Fibroblast of lung (primary cell): ENCODE data around the gene LDB1. TPM values are rescaled to one million over a fixed set of nuclear protein-coding genes. Genes with fewer than 3 reads are reported as not detected.

Experiments
- DNase-seq, 2 donors: peaks; one replicate each; pipeline versions ENCODE4 v3.0.0 to v3.0.0-alpha.2; 2010; ENCODE audit warnings: low read depth in 2 of 2
- H2AFZ ChIP-seq: 2 replicates; pipeline ENCODE4 v1.5.1; 2012; ENCODE audit warnings: low read length, control low read depth, inconsistent platforms
- H3K27ac ChIP-seq: 2 replicates; pipeline ENCODE4 v1.5.1; 2011; ENCODE audit warnings: low read length, control low read depth; ENCODE audit not compliant: insufficient read depth
- H3K27me3 ChIP-seq: 2 replicates; pipeline ENCODE4 v1.5.1; 2011; ENCODE audit warnings: mild to moderate bottlenecking, low read length; ENCODE audit not compliant: control insufficient read depth, insufficient read depth
- H3K36me3 ChIP-seq: 2 replicates; pipeline ENCODE4 v1.5.1; 2011; ENCODE audit warnings: low read length; ENCODE audit not compliant: control insufficient read depth, insufficient read depth
- H3K4me1 ChIP-seq: 2 replicates; pipeline ENCODE4 v1.5.1; 2011; ENCODE audit warnings: low read length; ENCODE audit not compliant: control insufficient read depth, insufficient read depth; ENCODE audit errors: extremely low read depth
- H3K4me2 ChIP-seq: 2 replicates; pipeline ENCODE4 v1.5.1; 2011; ENCODE audit warnings: low read length, control low read depth; ENCODE audit not compliant: insufficient read depth; ENCODE audit errors: extremely low read depth
- H3K4me3 ChIP-seq, 4 experiments: fragments of 200-600 bp in 1 of 4; sonication (generic) in 1 of 4; replicated peaks in 1 of 4; 2 replicates each; pipeline ENCODE4 v1.5.1; 2011 to 2016; ENCODE audit warnings: low read length in 4 of 4, low read depth in 3 of 4, mild to moderate bottlenecking in 3 of 4, control low read depth in 2 of 4, inconsistent platforms in 1 of 4, mixed read lengths in 1 of 4; ENCODE audit not compliant: insufficient read depth in 1 of 4; ENCODE audit errors: control extremely low read depth in 1 of 4
- H3K79me2 ChIP-seq: 2 replicates; pipeline ENCODE4 v1.5.1; 2012; ENCODE audit warnings: mild to moderate bottlenecking, low read length, inconsistent platforms; ENCODE audit not compliant: control insufficient read depth, insufficient read depth
- H3K9ac ChIP-seq: 2 replicates; pipeline ENCODE4 v1.5.1; 2011; ENCODE audit warnings: mild to moderate bottlenecking, low read length, control low read depth; ENCODE audit not compliant: insufficient read depth
- H3K9me3 ChIP-seq: 2 replicates; pipeline ENCODE4 v1.5.1; 2012; ENCODE audit warnings: low read depth, low read length; ENCODE audit not compliant: control insufficient read depth, insufficient read depth
- H4K20me1 ChIP-seq: 2 replicates; pipeline ENCODE4 v1.5.1; 2011; ENCODE audit warnings: low read length; ENCODE audit not compliant: control insufficient read depth, insufficient read depth; ENCODE audit errors: extremely low read depth
- CTCF ChIP-seq, 2 donors: IDR thresholded peaks in 1 of 2; conservative IDR thresholded peaks in 1 of 2; 1 replicate in 1 of 2; 2 replicates in 1 of 2; pipeline ENCODE4 v1.5.1; 2011 to 2012; ENCODE audit warnings: low read length in 2 of 2, control low read depth in 1 of 2, inconsistent platforms in 1 of 2, low read depth in 1 of 2, mild to moderate bottlenecking in 1 of 2
- EZH2 ChIP-seq: IDR thresholded peaks from 2 replicates; pipeline ENCODE4 v1.5.1; 2012; ENCODE audit warnings: low read length, control low read depth, mild to moderate bottlenecking; ENCODE audit errors: missing control alignments
- polyA plus RNA-seq, 2 donors: library from polyadenylated mRNA; depleted of rRNA in 1 of 2; stranded (reverse) in 1 of 2; unstranded in 1 of 2; fragments of >200 nt; gene quantifications; 2 replicates each; pipeline ENCODE4 v1.2.1, GENCODE V29; 2011 to 2012; ENCODE audit warnings: missing spikeins in 1 of 2
- total RNA-seq: library from RNA; depleted of rRNA; stranded (reverse); fragments of >200 nt; gene quantifications from 2 replicates; pipeline ENCODE4 v1.2.1, GENCODE V29; 2014

The LDB1 gene
- total and polyA plus RNA-seq, 2 donors (not counting 1 experiment from before 2014, with no cell fraction given) = 45.1 to 50.6 TPM

GRCh38 chr10:102106998-102107397, 13.2 kb downstream of the LDB1 start:
- Histone ChIP-seq H2AFZ (no peak overlapping the region), H3K9ac (no peak overlapping the region), H3K27me3 (no peaks in the 10 kb centered on the region), H3K27ac (no peak overlapping the region), H3K79me2 (peaks cover 10% of the 10 kb centered on the region), H4K20me1 (no peaks in the 10 kb centered on the region), H3K9me3 (no peaks in the 10 kb centered on the region), H3K36me3 (peaks cover 39% of the 10 kb centered on the region), H3K4me1 (no peaks in the 10 kb centered on the region), H3K4me3 (no peak overlapping the region), H3K4me2 (no peak overlapping the region)
- no peak for TF ChIP-seq CTCF (conservative IDR thresholded peaks at IDR 0.05 in 1 of 2, IDR thresholded peaks at IDR 0.05 in 1 of 2; ENCODE audit: low read depth in 1 of 2, low read length in 2 of 2)
- TF ChIP-seq EZH2 = no peak
- no peak for DNase-seq

DNA sequence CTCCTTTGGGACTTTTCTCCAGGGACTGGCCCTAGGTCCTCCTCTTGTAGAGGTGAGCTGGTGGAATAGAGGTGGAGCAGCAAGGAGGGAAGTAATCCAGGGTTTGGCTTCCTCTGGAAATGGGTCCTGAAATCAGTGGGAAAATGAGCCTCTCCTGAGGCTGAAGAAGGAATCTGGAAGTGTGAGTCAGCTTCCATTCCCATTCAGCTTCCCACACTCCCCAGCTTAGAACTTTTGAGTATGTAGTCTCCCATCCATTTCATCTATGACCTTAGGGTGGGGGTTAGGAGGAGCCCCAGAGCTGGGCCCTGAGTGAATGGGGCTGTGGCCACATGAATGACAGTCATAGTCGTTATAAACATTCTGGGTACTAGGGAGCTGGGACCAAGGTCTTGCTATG, 17.7 kb downstream of the LDB1 start:
- no peaks in the 10 kb centered on the region for H3K9me3 ChIP-seq
- no peak overlapping the region for H2AFZ ChIP-seq
- H3K9ac ChIP-seq = no peak overlapping the region
- no peaks in the 10 kb centered on the region for H3K4me1 ChIP-seq
- H3K27ac ChIP-seq = no peak overlapping the region
- no peak overlapping the region for H3K4me3 ChIP-seq
- DNase-seq = no peak
- peaks cover 8% of the 10 kb centered on the region for H3K36me3 ChIP-seq
- TF ChIP-seq EZH2 (no peak), CTCF (conservative IDR thresholded peaks at IDR 0.05 in 1 of 2, IDR thresholded peaks at IDR 0.05 in 1 of 2; ENCODE audit: low read depth in 1 of 2, low read length in 2 of 2) (no peak)
- H3K27me3 ChIP-seq = no peaks in the 10 kb centered on the region
- no peaks in the 10 kb centered on the region for H3K79me2 ChIP-seq
- no peak overlapping the region for H3K4me2 ChIP-seq
- no peaks in the 10 kb centered on the region for H4K20me1 ChIP-seq

DNA sequence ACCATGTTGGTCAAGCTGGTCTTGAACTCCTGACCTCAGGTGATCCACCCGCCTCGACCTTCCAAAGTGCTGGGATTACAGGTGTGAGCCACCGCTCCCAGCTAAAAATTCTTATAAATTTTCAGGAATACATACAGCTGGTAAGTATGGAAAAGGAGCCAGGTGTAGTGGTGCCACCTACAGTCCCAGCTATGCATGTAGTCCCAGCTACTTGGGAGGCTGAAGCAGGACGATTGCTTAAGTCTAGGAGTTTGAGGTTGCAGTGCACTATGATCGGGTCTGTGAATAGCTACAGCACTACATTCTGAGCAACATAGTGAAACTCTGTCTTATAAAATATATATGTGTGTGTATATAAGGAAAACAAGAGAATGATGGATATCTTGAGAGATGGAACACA, 19.0 kb downstream of the LDB1 start:
- no peaks in the 10 kb centered on the region for H3K4me1 ChIP-seq
- H3K36me3 ChIP-seq = peaks cover 4% of the 10 kb centered on the region
- H4K20me1 ChIP-seq = no peaks in the 10 kb centered on the region
- no peak for DNase-seq
- no peak overlapping the region for H3K9ac ChIP-seq
- no peaks in the 10 kb centered on the region for H3K27me3 ChIP-seq
- no peaks in the 10 kb centered on the region for H3K79me2 ChIP-seq
- H3K9me3 ChIP-seq = no peaks in the 10 kb centered on the region
- H3K27ac ChIP-seq = no peak overlapping the region
- TF ChIP-seq CTCF (conservative IDR thresholded peaks at IDR 0.05 in 1 of 2, IDR thresholded peaks at IDR 0.05 in 1 of 2; ENCODE audit: low read depth in 1 of 2, low read length in 2 of 2) (no peak), EZH2 (no peak)
- H3K4me2 ChIP-seq = no peak overlapping the region
- H2AFZ ChIP-seq = no peak overlapping the region
- H3K4me3 ChIP-seq = no peak overlapping the region
